H9 (cell line): Measurements from ENCODE around the gene UNC13C. TPM values are rescaled to one million over a fixed set of nuclear protein-coding genes. Genes with fewer than 3 reads are reported as not detected.

Experiments
- DNase-seq: peaks from one replicate; pipeline ENCODE4 v3.0.0-alpha.2; 2017
- H2AFZ ChIP-seq: one replicate; pipeline ENCODE4 v1.6.1; 2013; ENCODE audit warnings: mild to moderate bottlenecking, low read length, control low read depth, moderate library complexity
- H2AK5ac ChIP-seq: 2 replicates; pipeline ENCODE4 v1.6.1; 2013; ENCODE audit warnings: low read length, control low read depth, mixed read lengths; ENCODE audit not compliant: insufficient read length
- H2BK120ac ChIP-seq: one replicate; pipeline ENCODE4 v1.6.1; 2013; ENCODE audit warnings: low read depth, mild to moderate bottlenecking, low read length, control low read depth, inconsistent platforms; ENCODE audit not compliant: poor library complexity, severe bottlenecking
- H2BK12ac ChIP-seq: 2 replicates; pipeline ENCODE4 v1.6.1; 2013; ENCODE audit warnings: low read length, control low read depth, mixed read lengths, low read depth; ENCODE audit not compliant: insufficient read length
- H2BK15ac ChIP-seq: 2 replicates; pipeline ENCODE4 v1.6.1; 2013; ENCODE audit warnings: low read depth, low read length, control low read depth
- H2BK20ac ChIP-seq: one replicate; pipeline ENCODE4 v1.6.1; 2013; ENCODE audit warnings: low read depth, mild to moderate bottlenecking, low read length, control low read depth, inconsistent platforms; ENCODE audit not compliant: poor library complexity, severe bottlenecking
- H2BK5ac ChIP-seq: 2 replicates; pipeline ENCODE4 v1.6.1; 2013; ENCODE audit warnings: low read length, control low read depth, mixed read lengths; ENCODE audit not compliant: insufficient read length
- H3K14ac ChIP-seq: 2 replicates; pipeline ENCODE4 v1.6.1; 2013; ENCODE audit warnings: low read length, control low read depth; ENCODE audit not compliant: insufficient read depth
- H3K18ac ChIP-seq: 2 replicates; pipeline ENCODE4 v1.6.1; 2013; ENCODE audit warnings: low read depth, mild to moderate bottlenecking, mixed read lengths, low read length, control low read depth; ENCODE audit not compliant: insufficient read length
- H3K23ac ChIP-seq: 2 replicates; pipeline ENCODE4 v1.6.1; 2013; ENCODE audit warnings: low read length, control low read depth, mixed read lengths, low read depth; ENCODE audit not compliant: insufficient read length
- H3K23me2 ChIP-seq: 2 replicates; pipeline ENCODE4 v1.6.1; 2013; ENCODE audit warnings: low read depth, mild to moderate bottlenecking, mixed read lengths, low read length, control low read depth; ENCODE audit not compliant: insufficient read length, poor library complexity, severe bottlenecking
- H3K27ac ChIP-seq: 2 replicates; pipeline ENCODE4 v1.5.1; 2013; ENCODE audit warnings: low read length, control low read depth, mixed read lengths, low read depth; ENCODE audit not compliant: insufficient read length
- H3K27me3 ChIP-seq: 2 replicates; pipeline ENCODE4 v1.6.1; 2013; ENCODE audit warnings: low read length, control low read depth, inconsistent platforms; ENCODE audit not compliant: insufficient read depth
- H3K4ac ChIP-seq: 2 replicates; pipeline ENCODE4 v1.6.1; 2013; ENCODE audit warnings: low read depth, mild to moderate bottlenecking, control low read depth, inconsistent platforms, low read length, moderate library complexity
- H3K4me1 ChIP-seq: 2 replicates; pipeline ENCODE4 v1.6.1; 2013; ENCODE audit warnings: low read length, control low read depth, inconsistent platforms; ENCODE audit not compliant: insufficient read depth
- H3K4me2 ChIP-seq: 2 replicates; pipeline ENCODE4 v1.6.1; 2013; ENCODE audit warnings: low read length, control low read depth, mixed read lengths; ENCODE audit not compliant: insufficient read length, insufficient read depth
- H3K56ac ChIP-seq: 2 replicates; pipeline ENCODE4 v1.6.1; 2013; ENCODE audit warnings: low read depth, mild to moderate bottlenecking, mixed read lengths, low read length, control low read depth; ENCODE audit not compliant: insufficient read length
- H3K79me1 ChIP-seq: 2 replicates; pipeline ENCODE4 v1.6.1; 2013; ENCODE audit warnings: low read depth, mild to moderate bottlenecking, moderate library complexity, low read length, control low read depth, inconsistent platforms; ENCODE audit not compliant: insufficient read depth, poor library complexity, severe bottlenecking
- H3K79me2 ChIP-seq: 2 replicates; pipeline ENCODE4 v1.6.1; 2013; ENCODE audit warnings: low read length, control low read depth, inconsistent platforms; ENCODE audit not compliant: insufficient read depth
- H3K9ac ChIP-seq: 2 replicates; pipeline ENCODE4 v1.6.1; 2013; ENCODE audit warnings: low read length, control low read depth, mixed read lengths; ENCODE audit not compliant: insufficient read length; ENCODE audit errors: extremely low read depth
- H3K9me3 ChIP-seq: one replicate; pipeline ENCODE4 v1.6.1; 2013; ENCODE audit warnings: low read depth, low read length, inconsistent platforms; ENCODE audit not compliant: control insufficient read depth
- H3T11ph ChIP-seq: one replicate; pipeline ENCODE4 v1.6.1; 2013; ENCODE audit warnings: mild to moderate bottlenecking, low read length, control low read depth, inconsistent platforms
- H4K20me1 ChIP-seq: one replicate; pipeline ENCODE4 v1.6.1; 2013; ENCODE audit not compliant: control insufficient read depth, insufficient read length, insufficient read depth
- H4K5ac ChIP-seq: 2 replicates; pipeline ENCODE4 v1.6.1; 2013; ENCODE audit warnings: low read depth, mild to moderate bottlenecking, mixed read lengths, low read length, control low read depth; ENCODE audit not compliant: insufficient read length
- H4K8ac ChIP-seq: replicated peaks from 2 replicates; pipeline ENCODE4 v1.6.1; 2013; ENCODE audit warnings: low read length, control low read depth, mixed read lengths, low read depth; ENCODE audit not compliant: insufficient read length
- H4K91ac ChIP-seq: 2 replicates; pipeline ENCODE4 v1.6.1; 2013; ENCODE audit warnings: low read depth, mild to moderate bottlenecking, moderate library complexity, mixed read lengths, low read length, control low read depth; ENCODE audit not compliant: insufficient read length
- H3K27ac Mint-ChIP-seq, 3 experiments: 2 replicates in 2 of 3; 3 replicates in 1 of 3; pipeline ENCODE4 v1.8.0; 2020 to 2021; ENCODE audit warnings: mixed read lengths in 3 of 3, mild to moderate bottlenecking in 1 of 3, moderate library complexity in 1 of 3
- H3K27me3 Mint-ChIP-seq: 2 replicates; pipeline ENCODE4 v1.8.0; 2021; ENCODE audit warnings: low read depth, mild to moderate bottlenecking, moderate library complexity, mixed read lengths
- H3K36me3 Mint-ChIP-seq, 3 experiments: 2 replicates in 2 of 3; 3 replicates in 1 of 3; pipeline ENCODE4 v1.8.0; 2020 to 2021; ENCODE audit warnings: low read depth in 3 of 3, mixed read lengths in 3 of 3; ENCODE audit not compliant: insufficient read depth in 1 of 3
- H3K4me1 Mint-ChIP-seq, 2 experiments: 2 replicates each; pipeline ENCODE4 v1.8.0; 2020; ENCODE audit warnings: mixed read lengths in 2 of 2
- H3K4me3 Mint-ChIP-seq, 2 experiments: 2 replicates in 1 of 2; 3 replicates in 1 of 2; pipeline ENCODE4 v1.8.0; 2020 to 2021; ENCODE audit warnings: mild to moderate bottlenecking in 2 of 2, mixed read lengths in 2 of 2, moderate library complexity in 1 of 2
- H3K9me3 Mint-ChIP-seq, 2 experiments: 2 replicates in 1 of 2; 3 replicates in 1 of 2; pipeline ENCODE4 v1.8.0; 2020; ENCODE audit warnings: mild to moderate bottlenecking in 2 of 2, mixed read lengths in 2 of 2, moderate library complexity in 1 of 2
- CTCF ChIP-seq: fragments of 200-600 bp; sonication (generic); conservative IDR thresholded peaks from 3 replicates; pipeline ENCODE4 v1.8.0; 2021; ENCODE audit warnings: antibody characterized with exemption, mild to moderate bottlenecking
- whole genome bisulfite sequencing: extraction: QIAGEN DNeasy Blood & Tissue Kit; methylation state at CpG from one replicate; pipeline ENCODE4 v1.1.7; 2013; ENCODE audit warnings: missing lambda C conversion rate, low lambda C conversion rate, mixed read lengths; ENCODE audit not compliant: insufficient read length; ENCODE audit errors: extremely low coverage; 5-methylcytosine and 5-hydroxymethylcytosine counted together
- total RNA-seq: library from RNA; stranded (reverse); gene quantifications from 2 replicates; pipeline ENCODE4 v1.2.1, GENCODE V29; 2021

The UNC13C gene
- total RNA-seq, 1 experiment from 2014 or later: 0.02 TPM

GRCh38 chr15:54424171-54424570, 445.9 kb downstream of the UNC13C start:
- Histone ChIP-seq H4K91ac (no peak overlapping the region), H4K8ac (no peak overlapping the region), H3K14ac (no peak overlapping the region), H2BK15ac (no peak overlapping the region), H3K23ac (no peak overlapping the region), H4K5ac (no peak overlapping the region), H3K4me2 (no peak overlapping the region), H2BK12ac (no peak overlapping the region), H2BK20ac (no peak overlapping the region), H3K56ac (no peak overlapping the region), H4K20me1 (no peaks in the 10 kb centered on the region), H3K18ac (no peak overlapping the region), H2BK120ac (no peak overlapping the region), H2AFZ (no peak overlapping the region), H3K79me1 (no peaks in the 10 kb centered on the region), H3T11ph (no peak overlapping the region), H3K79me2 (no peaks in the 10 kb centered on the region), H3K4me1 (no peaks in the 10 kb centered on the region), H3K27me3 (no peaks in the 10 kb centered on the region), H3K27ac (no peak overlapping the region), H3K9ac (no peak overlapping the region), H3K9me3 (no peaks in the 10 kb centered on the region), H2BK5ac (no peak overlapping the region), H3K23me2 (no peaks in the 10 kb centered on the region), H3K4ac (no peak overlapping the region), H2AK5ac (no peak overlapping the region)
- WGBS: no CpG with 5 or more reads among the region's 2 CpGs
- Mint-ChIP-seq H3K27me3 (no peaks in the 10 kb centered on the region; the same call in 1 of the 2 replicates), H3K27ac (no peak overlapping the region), H3K36me3 (no peaks in the 10 kb centered on the region), H3K4me1 (no peaks in the 10 kb centered on the region), H3K9me3 (peaks cover 0 to 2% of the 10 kb centered on the region in 2 experiments; a peak in 2 of 5 replicates), H3K4me3 (no peak overlapping the region)
- no peak for DNase-seq
- no peak for TF ChIP-seq CTCF
